ENCODE measurements around the gene KISS1. TPM values are rescaled to one million over a fixed set of nuclear protein-coding genes. Genes with fewer than 3 reads are reported as not detected.

The KISS1 gene
- total and polyA plus RNA-seq, 4 experiments from 2014 or later, result not detected

DNA sequence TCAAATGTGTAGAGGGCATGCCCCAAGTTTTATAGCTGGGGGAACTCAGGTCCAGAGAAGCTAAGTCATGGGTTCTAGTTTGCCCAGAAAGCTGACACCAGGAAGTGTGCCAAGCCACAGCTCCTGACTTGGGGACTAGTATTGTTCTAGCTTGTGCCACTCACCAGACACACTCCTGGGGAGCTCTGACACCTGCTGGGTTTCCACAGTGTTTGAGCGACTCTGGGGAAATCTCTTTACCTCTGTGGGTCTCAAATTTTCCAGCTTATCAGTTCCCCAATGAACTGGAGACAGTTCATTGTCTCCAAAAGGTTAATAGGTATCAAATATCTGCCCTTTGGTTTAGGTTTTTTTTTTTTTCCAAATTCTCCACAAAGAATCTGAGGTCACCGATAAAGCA is 4.2 kb downstream of the KISS1 start:
- H3K36me3 Mint-ChIP-seq, result no peaks in the 10 kb centered on the region
- Histone ChIP-seq H3K4me3 (ENCODE audit: low read length in 2 of 2) (no peak overlapping the region), H3K4me1 (ENCODE audit: insufficient read depth, low read length) (peaks cover 12% of the 10 kb centered on the region), H3K27me3 (ENCODE audit: insufficient read depth, low read length) (peaks cover 6% of the 10 kb centered on the region), H3K9me3 (ENCODE audit: control insufficient read depth in 1 of 2, low read length in 2 of 2) (no peaks in the 10 kb centered on the region), H3K36me3 (ENCODE audit: insufficient read depth, low read length) (no peaks in the 10 kb centered on the region), H3K27ac (ENCODE audit: low read depth, low read length) (no peak overlapping the region)
- CTCF ChIA-PET (ENCODE audit: partially characterized antibody), result interaction anchor here (1.3 kb wide), 1 partner anchor 15 kb away, joined by 5 read pairs; no protein-coding TSS in a partner anchor
- peaks cover 14 to 45% (median 20%) of the 10 kb centered on the region in 4 donors for H3K4me1 Mint-ChIP-seq
- H3K9me3 Mint-ChIP-seq, result no peaks in the 10 kb centered on the region
- no peak for DNase-seq
- POLR2A ChIA-PET (ENCODE audit: partially characterized antibody), result no interaction called here
- H3K27me3 Mint-ChIP-seq, result peaks cover 27 to 45% of the 10 kb centered on the region in 2 donors
- H3K4me3 Mint-ChIP-seq, result no peak overlapping the region
- intact Hi-C loops (cut with micrococcal nuclease), result no loop called here
- no peak overlapping the region for H3K27ac Mint-ChIP-seq

DNA sequence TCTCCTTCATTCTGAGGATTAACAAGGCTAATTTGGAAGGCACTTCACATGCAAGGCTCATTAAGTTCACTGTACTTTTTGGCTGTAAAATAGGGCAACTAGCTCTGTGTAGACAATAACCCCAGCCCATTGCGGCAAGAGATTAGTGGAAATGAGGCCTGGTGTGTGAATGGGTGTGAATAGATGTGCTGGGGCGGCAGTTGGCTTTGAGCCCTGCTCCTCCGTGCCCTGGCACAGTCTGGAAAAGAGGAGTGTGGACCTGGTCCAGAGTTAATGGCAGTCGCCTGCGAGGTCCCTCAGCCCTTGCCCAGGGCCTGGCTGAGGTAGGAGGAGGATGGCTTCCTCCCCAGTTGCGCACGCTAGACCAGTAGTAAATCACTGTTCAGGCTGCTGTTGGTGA is 4.8 kb downstream of the KISS1 start:
- Mint-ChIP-seq H3K27ac (peak overlapping the region in 1 of 7 donors; percentile 77), H3K9me3 (no peaks in the 10 kb centered on the region), H3K27me3 (peaks cover 29 to 51% of the 10 kb centered on the region in 2 donors), H3K4me3 (no peak overlapping the region), H3K36me3 (no peaks in the 10 kb centered on the region), H3K4me1 (peaks cover 14 to 45% (median 20%) of the 10 kb centered on the region in 4 donors)
- Histone ChIP-seq H3K27ac (ENCODE audit: low read depth, low read length) (no peak overlapping the region), H3K27me3 (ENCODE audit: insufficient read depth, low read length) (peaks cover 6% of the 10 kb centered on the region), H3K36me3 (ENCODE audit: insufficient read depth, low read length) (no peaks in the 10 kb centered on the region), H3K4me3 (ENCODE audit: low read length in 2 of 2) (no peak overlapping the region), H3K9me3 (ENCODE audit: control insufficient read depth in 1 of 2, low read length in 2 of 2) (no peaks in the 10 kb centered on the region), H3K4me1 (ENCODE audit: insufficient read depth, low read length) (peaks cover 12% of the 10 kb centered on the region)
- intact Hi-C loops (cut with micrococcal nuclease), result no loop called here
- ChIA-PET CTCF (ENCODE audit: partially characterized antibody) (interaction anchor here (1.0 to 1.1 kb wide), 2 partner anchors 7 to 16 kb away, joined by 3 to 6 read pairs; no protein-coding TSS in a partner anchor), POLR2A (ENCODE audit: partially characterized antibody) (no interaction called here)
- no peak for DNase-seq

DNA sequence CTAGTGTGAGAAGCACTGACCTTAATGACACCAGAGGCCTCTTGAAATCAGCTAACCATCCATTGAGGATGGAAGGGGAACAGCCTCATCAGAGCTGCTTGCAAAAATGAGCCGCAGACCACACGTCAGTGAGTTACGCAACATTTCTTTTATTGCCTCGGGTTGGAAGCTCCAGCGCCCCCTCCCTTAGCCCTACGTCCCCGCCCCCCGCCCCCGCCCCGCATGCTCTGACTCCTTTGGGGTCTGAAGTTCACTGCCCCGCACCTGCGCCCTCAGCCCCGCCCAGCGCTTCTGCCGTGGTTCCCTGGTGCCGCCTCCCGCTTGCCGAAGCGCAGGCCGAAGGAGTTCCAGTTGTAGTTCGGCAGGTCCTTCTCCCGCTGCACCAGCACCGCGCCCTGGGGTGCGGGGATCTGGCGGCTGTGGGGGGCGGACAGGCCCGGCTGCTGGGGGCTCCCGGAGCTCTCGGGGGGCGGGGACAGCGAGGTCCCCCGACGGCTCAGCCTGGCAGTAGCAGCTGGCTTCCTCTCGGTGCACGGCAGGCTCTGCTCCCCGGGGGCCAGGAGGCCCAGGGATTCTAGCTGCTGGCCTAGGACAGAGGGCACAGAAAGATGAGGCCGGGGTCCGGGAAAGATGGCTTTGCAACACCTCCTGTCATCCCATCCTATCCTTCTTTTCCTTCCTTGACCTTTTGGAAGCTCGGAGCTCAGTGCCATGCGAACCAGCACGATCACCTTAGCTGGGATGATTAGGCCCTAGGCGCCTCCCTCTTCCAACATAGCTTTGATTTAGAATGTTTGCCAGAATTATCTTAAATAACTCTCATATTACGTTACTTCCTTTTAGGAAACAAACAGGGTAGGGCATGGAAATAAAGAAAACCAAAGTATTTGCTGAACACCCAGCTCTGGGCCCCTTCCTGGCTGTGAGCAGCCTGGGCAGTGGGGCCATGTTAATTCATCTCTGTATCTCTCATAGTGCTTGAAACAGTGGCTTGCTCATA is 5.8 kb downstream of the KISS1 start:
- Mint-ChIP-seq H3K27me3 (peaks cover 29 to 53% of the 10 kb centered on the region in 2 donors), H3K9me3 (no peaks in the 10 kb centered on the region), H3K4me1 (peaks cover 14 to 44% (median 20%) of the 10 kb centered on the region in 4 donors), H3K36me3 (no peaks in the 10 kb centered on the region), H3K4me3 (peak overlapping the region in 5 of 8 donors; percentile 36 to 71 (median 47)), H3K27ac (peak overlapping the region in 5 of 7 donors; percentile 30 to 82 (median 43))
- ChIA-PET CTCF (ENCODE audit: partially characterized antibody) (interaction anchor here (1.0 to 1.2 kb wide), 3 partner anchors 8 to 25 kb away, joined by 3 to 6 read pairs (median 3); partner anchors contain the start of gene REN), POLR2A (ENCODE audit: partially characterized antibody) (interaction anchor here (1.2 kb wide), 1 partner anchor 8 kb away, joined by 4 read pairs; no protein-coding TSS in a partner anchor)
- no peak overlapping the region for H3K4me3 ChIP-seq (ENCODE audit: low read length in 2 of 2)
- no peak overlapping the region for H3K27ac ChIP-seq (ENCODE audit: low read depth, low read length)
- H3K27me3 ChIP-seq (ENCODE audit: insufficient read depth, low read length), result peaks cover 11% of the 10 kb centered on the region
- H3K9me3 ChIP-seq (ENCODE audit: control insufficient read depth in 1 of 2, low read length in 2 of 2), result no peaks in the 10 kb centered on the region
- peak in 2 of 5 donors; percentile 4 to 64 for DNase-seq
- peaks cover 12% of the 10 kb centered on the region for H3K4me1 ChIP-seq (ENCODE audit: insufficient read depth, low read length)
- H3K36me3 ChIP-seq (ENCODE audit: insufficient read depth, low read length), result no peaks in the 10 kb centered on the region
- intact Hi-C loops (cut with micrococcal nuclease), result no loop called here

DNA sequence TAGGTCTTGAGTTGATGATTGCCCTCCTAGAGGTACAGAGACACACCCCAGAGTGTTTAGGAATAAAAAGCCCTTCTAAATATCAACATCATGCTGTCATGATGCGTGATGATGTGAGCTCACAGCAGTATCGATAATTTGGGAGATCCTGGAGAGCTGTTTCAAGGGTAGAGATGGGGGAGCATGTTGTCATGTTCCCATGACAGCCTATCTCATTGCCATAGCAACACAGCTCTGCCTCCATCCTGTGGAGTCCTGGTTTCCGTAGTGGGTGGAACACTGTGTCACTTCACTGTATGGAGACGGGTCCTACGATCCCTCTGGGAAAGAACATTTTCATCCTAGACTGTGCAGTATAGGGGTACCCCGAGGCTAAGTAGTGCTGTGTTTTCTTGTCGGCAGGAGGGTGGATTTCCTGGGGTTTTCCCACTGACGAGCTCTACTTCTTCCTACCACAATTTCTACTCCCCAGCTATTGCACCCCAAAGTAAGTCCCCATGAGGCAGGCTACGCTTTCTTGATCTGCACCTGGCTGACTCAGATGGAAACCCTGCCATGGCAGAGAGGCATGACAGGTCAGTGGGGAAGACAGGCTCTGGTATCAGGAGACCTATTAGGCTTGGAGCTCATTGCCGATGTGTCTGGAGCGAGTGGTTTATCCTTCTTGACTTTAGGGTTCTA is 7.2 kb downstream of the KISS1 start:
- H3K9me3 Mint-ChIP-seq, result no peaks in the 10 kb centered on the region
- intact Hi-C loops (cut with micrococcal nuclease), result no loop called here
- peak in 2 of 5 donors; percentile 5 to 61 for DNase-seq
- H3K36me3 ChIP-seq (ENCODE audit: insufficient read depth, low read length), result no peaks in the 10 kb centered on the region
- peak overlapping the region in 5 of 7 donors; percentile 52 to 84 (median 73) for H3K27ac Mint-ChIP-seq
- no peaks in the 10 kb centered on the region for H3K9me3 ChIP-seq (ENCODE audit: control insufficient read depth in 1 of 2, low read length in 2 of 2)
- POLR2A ChIA-PET (ENCODE audit: partially characterized antibody), result interaction anchor here (1.2 kb wide), 1 partner anchor 9 kb away, joined by 4 read pairs; no protein-coding TSS in a partner anchor
- peaks cover 11% of the 10 kb centered on the region for H3K27me3 ChIP-seq (ENCODE audit: insufficient read depth, low read length)
- H3K4me1 Mint-ChIP-seq, result peaks cover 9 to 30% (median 12%) of the 10 kb centered on the region in 4 donors
- CTCF ChIA-PET (ENCODE audit: partially characterized antibody), result interaction anchor here (0.7 to 1.8 kb wide), 5 partner anchors 9 to 174 kb away, joined by 3 to 9 read pairs (median 3); no protein-coding TSS in a partner anchor
- peaks cover 29 to 51% of the 10 kb centered on the region in 2 donors for H3K27me3 Mint-ChIP-seq
- no peaks in the 10 kb centered on the region for H3K36me3 Mint-ChIP-seq
- H3K4me1 ChIP-seq (ENCODE audit: insufficient read depth, low read length), result peaks cover 12% of the 10 kb centered on the region
- H3K4me3 Mint-ChIP-seq, result peak overlapping the region in 3 of 8 donors; percentile 14 to 55 (median 33)
- H3K27ac ChIP-seq (ENCODE audit: low read depth, low read length), result no peak overlapping the region
- no peak overlapping the region for H3K4me3 ChIP-seq (ENCODE audit: low read length in 2 of 2)

DNA sequence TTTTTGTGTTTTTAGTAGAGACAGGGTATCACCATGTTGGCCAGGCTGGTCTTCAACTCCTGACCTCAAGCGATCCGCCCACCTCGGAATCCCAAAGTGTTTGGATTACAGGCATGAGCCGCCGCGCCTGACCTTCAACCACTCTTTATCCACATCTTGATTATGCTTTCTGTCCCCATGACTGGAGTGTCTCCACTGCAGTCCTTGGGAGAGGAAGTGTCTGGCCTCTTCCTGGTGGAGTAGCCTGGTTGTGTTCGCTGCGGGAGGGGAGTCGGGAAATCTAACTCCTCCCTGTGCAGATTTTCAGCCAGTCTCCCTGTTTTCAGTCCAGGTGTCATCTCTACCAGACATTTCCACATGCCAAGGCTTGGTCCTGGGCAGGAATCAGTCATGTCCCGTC is 9.7 kb downstream of the KISS1 start:
- Mint-ChIP-seq H3K4me1 (peaks cover 9 to 27% (median 12%) of the 10 kb centered on the region in 4 donors), H3K27ac (no peak overlapping the region), H3K27me3 (peaks cover 26 to 40% of the 10 kb centered on the region in 2 donors), H3K4me3 (no peak overlapping the region), H3K9me3 (peaks cover 0 to 4% (median 0%) of the 10 kb centered on the region in 8 donors), H3K36me3 (no peaks in the 10 kb centered on the region)
- Histone ChIP-seq H3K36me3 (ENCODE audit: insufficient read depth, low read length) (no peaks in the 10 kb centered on the region), H3K27ac (ENCODE audit: low read depth, low read length) (no peak overlapping the region), H3K9me3 (ENCODE audit: control insufficient read depth in 1 of 2, low read length in 2 of 2) (no peaks in the 10 kb centered on the region), H3K4me1 (ENCODE audit: insufficient read depth, low read length) (peaks cover 12% of the 10 kb centered on the region), H3K4me3 (ENCODE audit: low read length in 2 of 2) (no peak overlapping the region), H3K27me3 (ENCODE audit: insufficient read depth, low read length) (peaks cover 11% of the 10 kb centered on the region)
- CTCF ChIA-PET (ENCODE audit: partially characterized antibody), result interaction anchor here (1.1 to 1.6 kb wide), 2 partner anchors 21 to 24 kb away, joined by 3 to 4 read pairs; no protein-coding TSS in a partner anchor
- intact Hi-C loops (cut with micrococcal nuclease), result no loop called here
- POLR2A ChIA-PET (ENCODE audit: partially characterized antibody), result no interaction called here
- no peak for DNase-seq

DNA sequence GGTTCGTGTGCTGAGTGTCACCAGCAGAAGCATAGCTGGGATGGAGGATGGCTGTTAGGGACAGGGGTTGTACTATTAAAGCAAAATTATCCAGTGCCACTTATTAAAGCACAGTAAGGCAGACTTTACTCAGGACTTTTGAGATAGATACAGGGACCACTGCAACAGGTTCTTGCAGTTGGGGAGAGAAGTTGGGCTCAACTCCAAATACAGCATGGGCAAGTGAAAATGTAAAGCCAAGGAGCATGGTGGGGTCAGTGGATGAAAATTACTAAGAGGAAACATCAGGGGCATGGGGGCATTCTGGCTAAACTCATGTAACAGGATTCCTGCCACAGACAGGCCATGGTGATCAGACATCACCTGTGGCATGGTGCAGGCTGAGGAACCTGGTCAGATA is 15.2 kb downstream of the KISS1 start:
- intact Hi-C loops (cut with micrococcal nuclease), result no loop called here
- H3K36me3 ChIP-seq (ENCODE audit: insufficient read depth, low read length), result no peaks in the 10 kb centered on the region
- no peak overlapping the region for H3K4me3 ChIP-seq (ENCODE audit: low read length in 2 of 2)
- ChIA-PET POLR2A (ENCODE audit: partially characterized antibody) (no interaction called here), CTCF (ENCODE audit: partially characterized antibody) (no interaction called here)
- no peaks in the 10 kb centered on the region for H3K4me1 Mint-ChIP-seq
- no peaks in the 10 kb centered on the region for H3K9me3 ChIP-seq (ENCODE audit: control insufficient read depth in 1 of 2, low read length in 2 of 2)
- DNase-seq, result no peak
- H3K36me3 Mint-ChIP-seq, result no peaks in the 10 kb centered on the region
- H3K27ac Mint-ChIP-seq, result no peak overlapping the region
- no peak overlapping the region for H3K4me3 Mint-ChIP-seq
- H3K27ac ChIP-seq (ENCODE audit: low read depth, low read length), result no peak overlapping the region
- H3K27me3 Mint-ChIP-seq, result peaks cover 6 to 8% of the 10 kb centered on the region in 2 donors
- no peaks in the 10 kb centered on the region for H3K4me1 ChIP-seq (ENCODE audit: insufficient read depth, low read length)
- peaks cover 0 to 10% (median 0%) of the 10 kb centered on the region in 8 donors for H3K9me3 Mint-ChIP-seq
- peaks cover 5% of the 10 kb centered on the region for H3K27me3 ChIP-seq (ENCODE audit: insufficient read depth, low read length)
